ENCODE measurements around the gene TTYH2.

DNA sequence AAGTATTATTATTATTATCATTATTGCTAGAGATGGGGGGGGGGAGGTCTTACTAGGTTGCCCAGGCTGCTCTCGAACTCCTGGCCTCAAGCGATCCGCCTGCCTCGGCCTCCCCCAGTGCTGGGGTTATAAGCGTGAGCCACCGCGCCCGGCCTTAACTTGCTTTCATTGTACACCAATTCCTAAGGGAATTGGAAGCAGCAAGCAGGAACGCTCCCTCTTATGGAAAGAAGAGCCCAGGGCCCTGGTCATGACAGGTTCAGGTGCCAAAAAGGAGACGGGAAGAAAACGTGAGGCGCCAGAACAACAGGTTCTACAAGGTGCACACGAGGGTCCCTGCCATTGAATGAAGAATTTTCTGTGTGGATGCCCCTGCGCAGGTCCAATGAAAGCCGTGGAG, 10.4 kb upstream of the TTYH2 start:
- TF ChIP-seq, protein P1, sequence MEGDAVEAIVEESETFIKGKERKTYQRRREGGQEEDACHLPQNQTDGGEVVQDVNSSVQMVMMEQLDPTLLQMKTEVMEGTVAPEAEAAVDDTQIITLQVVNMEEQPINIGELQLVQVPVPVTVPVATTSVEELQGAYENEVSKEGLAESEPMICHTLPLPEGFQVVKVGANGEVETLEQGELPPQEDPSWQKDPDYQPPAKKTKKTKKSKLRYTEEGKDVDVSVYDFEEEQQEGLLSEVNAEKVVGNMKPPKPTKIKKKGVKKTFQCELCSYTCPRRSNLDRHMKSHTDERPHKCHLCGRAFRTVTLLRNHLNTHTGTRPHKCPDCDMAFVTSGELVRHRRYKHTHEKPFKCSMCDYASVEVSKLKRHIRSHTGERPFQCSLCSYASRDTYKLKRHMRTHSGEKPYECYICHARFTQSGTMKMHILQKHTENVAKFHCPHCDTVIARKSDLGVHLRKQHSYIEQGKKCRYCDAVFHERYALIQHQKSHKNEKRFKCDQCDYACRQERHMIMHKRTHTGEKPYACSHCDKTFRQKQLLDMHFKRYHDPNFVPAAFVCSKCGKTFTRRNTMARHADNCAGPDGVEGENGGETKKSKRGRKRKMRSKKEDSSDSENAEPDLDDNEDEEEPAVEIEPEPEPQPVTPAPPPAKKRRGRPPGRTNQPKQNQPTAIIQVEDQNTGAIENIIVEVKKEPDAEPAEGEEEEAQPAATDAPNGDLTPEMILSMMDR (IDR thresholded peaks at IDR 0.05) = no peak
- no peak for TF ChIP-seq POLR2A (IDR thresholded peaks at IDR 0.05)

Data from right lobe of liver (tissue), 4 donors.